Endothelial cell of umbilical vein (primary cell): Measurements from ENCODE around the gene CHRNA1.

Experiments used
- EZH2 ChIP-seq: IDR thresholded peaks from 2 replicates; pipeline ENCODE4 v1.6.1; 2012; ENCODE audit warnings: borderline replicate concordance, low read depth, mild to moderate bottlenecking, moderate library complexity, low read length, inconsistent platforms; ENCODE audit not compliant: severe bottlenecking
- FOS ChIP-seq: IDR thresholded peaks from 2 replicates; pipeline ENCODE4 v1.6.1; 2011; ENCODE audit warnings: mild to moderate bottlenecking, low read length, moderate library complexity, borderline replicate concordance; ENCODE audit not compliant: insufficient read depth
- GATA2 ChIP-seq: IDR thresholded peaks from 2 replicates; pipeline ENCODE4 v1.7.0; 2011; ENCODE audit warnings: low read depth, mild to moderate bottlenecking, moderate library complexity, mixed read lengths, low read length; ENCODE audit not compliant: insufficient read length, insufficient read depth
- JUN ChIP-seq: IDR thresholded peaks from 2 replicates; pipeline ENCODE4 v1.6.1; 2011; ENCODE audit warnings: borderline replicate concordance, low read depth; ENCODE audit not compliant: insufficient read length, insufficient read depth
- MYC ChIP-seq: IDR thresholded peaks from one replicate; pipeline ENCODE4 v1.6.1; 2011; ENCODE audit warnings: mild to moderate bottlenecking, low read depth, low read length
- POLR2A ChIP-seq: IDR thresholded peaks from 2 replicates; pipeline ENCODE4 v1.6.1; 2012; ENCODE audit warnings: low read depth, mild to moderate bottlenecking, control low read depth, low read length
- POLR2AphosphoS5 ChIP-seq: IDR thresholded peaks from 2 replicates; pipeline ENCODE4 v1.6.1; 2012; ENCODE audit warnings: low read depth, mild to moderate bottlenecking, control low read depth, low read length, moderate library complexity; ENCODE audit not compliant: insufficient read depth
- TF ChIP-seq, protein P1 (sequence below), 2 donors: IDR thresholded peaks; 1 replicate in 1 of 2; 2 replicates in 1 of 2; pipeline ENCODE4 v1.5.1; 2011; ENCODE audit warnings: low read length in 2 of 2, mild to moderate bottlenecking in 2 of 2, moderate library complexity in 2 of 2, control low read depth in 1 of 2, inconsistent platforms in 1 of 2, low read depth in 1 of 2; ENCODE audit not compliant: insufficient read depth in 1 of 2; ENCODE audit errors: extremely low read depth in 1 of 2
- TF ChIP-seq, protein P2 (sequence below): IDR thresholded peaks from 2 replicates; pipeline ENCODE4 v1.6.1; 2011; ENCODE audit not compliant: insufficient read depth, insufficient read length

DNA sequence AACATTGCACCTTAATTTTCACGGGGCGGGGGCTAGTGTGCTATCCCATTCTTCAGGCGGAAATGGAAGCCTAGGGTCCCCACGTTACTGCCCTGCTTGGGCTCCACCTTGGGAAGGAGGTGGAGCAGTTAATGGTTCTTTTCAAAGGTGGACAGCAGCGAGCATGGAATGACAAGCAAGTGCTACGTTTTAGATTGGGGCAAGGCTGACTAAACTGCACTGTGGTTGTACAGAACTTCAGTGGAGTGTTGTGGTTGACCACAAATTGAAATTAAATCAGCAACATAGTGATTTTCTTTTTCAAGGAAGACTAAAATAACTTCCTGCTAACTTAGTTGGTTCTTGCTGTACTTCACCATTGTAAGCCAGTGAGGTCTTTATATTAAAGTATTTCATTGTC is 47.0 kb downstream of the CHRNA1 start:
- TF ChIP-seq, protein P1, sequence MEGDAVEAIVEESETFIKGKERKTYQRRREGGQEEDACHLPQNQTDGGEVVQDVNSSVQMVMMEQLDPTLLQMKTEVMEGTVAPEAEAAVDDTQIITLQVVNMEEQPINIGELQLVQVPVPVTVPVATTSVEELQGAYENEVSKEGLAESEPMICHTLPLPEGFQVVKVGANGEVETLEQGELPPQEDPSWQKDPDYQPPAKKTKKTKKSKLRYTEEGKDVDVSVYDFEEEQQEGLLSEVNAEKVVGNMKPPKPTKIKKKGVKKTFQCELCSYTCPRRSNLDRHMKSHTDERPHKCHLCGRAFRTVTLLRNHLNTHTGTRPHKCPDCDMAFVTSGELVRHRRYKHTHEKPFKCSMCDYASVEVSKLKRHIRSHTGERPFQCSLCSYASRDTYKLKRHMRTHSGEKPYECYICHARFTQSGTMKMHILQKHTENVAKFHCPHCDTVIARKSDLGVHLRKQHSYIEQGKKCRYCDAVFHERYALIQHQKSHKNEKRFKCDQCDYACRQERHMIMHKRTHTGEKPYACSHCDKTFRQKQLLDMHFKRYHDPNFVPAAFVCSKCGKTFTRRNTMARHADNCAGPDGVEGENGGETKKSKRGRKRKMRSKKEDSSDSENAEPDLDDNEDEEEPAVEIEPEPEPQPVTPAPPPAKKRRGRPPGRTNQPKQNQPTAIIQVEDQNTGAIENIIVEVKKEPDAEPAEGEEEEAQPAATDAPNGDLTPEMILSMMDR (IDR thresholded peaks at IDR 0.05; ENCODE audit: extremely low read depth in 1 of 2, insufficient read depth in 1 of 2, low read depth in 1 of 2, low read length in 2 of 2), result no peak
- TF ChIP-seq EZH2 (no peak), POLR2AphosphoS5 (no peak), POLR2A (no peak), JUN (no peak), FOS (no peak), GATA2 (no peak), MYC (no peak)
- TF ChIP-seq, protein P2, sequence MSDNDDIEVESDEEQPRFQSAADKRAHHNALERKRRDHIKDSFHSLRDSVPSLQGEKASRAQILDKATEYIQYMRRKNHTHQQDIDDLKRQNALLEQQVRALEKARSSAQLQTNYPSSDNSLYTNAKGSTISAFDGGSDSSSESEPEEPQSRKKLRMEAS, result no peak
